Neutrophil (primary cell): ENCODE measurements around the gene SH2D7.

ENCODE experiments used
- H3K27ac ChIP-seq: fragments of 200-600 bp; sonication (generic); 2 replicates; pipeline ENCODE4 v1.5.1; 2016; ENCODE audit warnings: mild to moderate bottlenecking, moderate library complexity
- H3K27me3 ChIP-seq: fragments of 200-600 bp; sonication (generic); 2 replicates; pipeline ENCODE4 v1.6.0; 2016; ENCODE audit warnings: mild to moderate bottlenecking
- H3K36me3 ChIP-seq: fragments of 200-600 bp; sonication (generic); 2 replicates; pipeline ENCODE4 v1.5.1; 2017
- H3K4me1 ChIP-seq, 2 experiments: fragments of 200-600 bp in 1 of 2; sonication (generic) in 1 of 2; 1 replicate in 1 of 2; 2 replicates in 1 of 2; pipeline versions ENCODE4 v1.5.1 to v1.6.1; 2013 to 2016; ENCODE audit warnings: low read depth in 1 of 2, low read length in 1 of 2, mild to moderate bottlenecking in 1 of 2, moderate library complexity in 1 of 2; ENCODE audit not compliant: control insufficient read depth in 1 of 2, insufficient read depth in 1 of 2
- H3K4me3 ChIP-seq, 2 experiments: fragments of 200-600 bp in 1 of 2; sonication (generic) in 1 of 2; 1 replicate in 1 of 2; 2 replicates in 1 of 2; pipeline ENCODE4 v1.5.1; 2013 to 2016; ENCODE audit warnings: low read depth in 1 of 2, low read length in 1 of 2, mild to moderate bottlenecking in 1 of 2, moderate library complexity in 1 of 2
- H3K9me3 ChIP-seq: fragments of 200-600 bp; sonication (generic); 2 replicates; pipeline ENCODE4 v1.5.1; 2016
- TF ChIP-seq, protein P1 (sequence below): fragments of 200-600 bp; sonication (generic); IDR thresholded peaks from 2 replicates; pipeline ENCODE4 v1.5.1; 2016; ENCODE audit warnings: antibody characterized with exemption

The SH2D7 gene

GRCh38 chr15:78076231-78077052 is 15.9 kb upstream of the SH2D7 start:
- Histone ChIP-seq H3K4me3 (peak overlapping the region; percentile 86 to 88), H3K9me3 (no peaks in the 10 kb centered on the region), H3K36me3 (no peaks in the 10 kb centered on the region), H3K4me1 (peaks cover 54 to 64% of the 10 kb centered on the region in 2 experiments), H3K27ac (peak overlapping the region; percentile 93), H3K27me3 (no peaks in the 10 kb centered on the region)
- TF ChIP-seq, protein P1, sequence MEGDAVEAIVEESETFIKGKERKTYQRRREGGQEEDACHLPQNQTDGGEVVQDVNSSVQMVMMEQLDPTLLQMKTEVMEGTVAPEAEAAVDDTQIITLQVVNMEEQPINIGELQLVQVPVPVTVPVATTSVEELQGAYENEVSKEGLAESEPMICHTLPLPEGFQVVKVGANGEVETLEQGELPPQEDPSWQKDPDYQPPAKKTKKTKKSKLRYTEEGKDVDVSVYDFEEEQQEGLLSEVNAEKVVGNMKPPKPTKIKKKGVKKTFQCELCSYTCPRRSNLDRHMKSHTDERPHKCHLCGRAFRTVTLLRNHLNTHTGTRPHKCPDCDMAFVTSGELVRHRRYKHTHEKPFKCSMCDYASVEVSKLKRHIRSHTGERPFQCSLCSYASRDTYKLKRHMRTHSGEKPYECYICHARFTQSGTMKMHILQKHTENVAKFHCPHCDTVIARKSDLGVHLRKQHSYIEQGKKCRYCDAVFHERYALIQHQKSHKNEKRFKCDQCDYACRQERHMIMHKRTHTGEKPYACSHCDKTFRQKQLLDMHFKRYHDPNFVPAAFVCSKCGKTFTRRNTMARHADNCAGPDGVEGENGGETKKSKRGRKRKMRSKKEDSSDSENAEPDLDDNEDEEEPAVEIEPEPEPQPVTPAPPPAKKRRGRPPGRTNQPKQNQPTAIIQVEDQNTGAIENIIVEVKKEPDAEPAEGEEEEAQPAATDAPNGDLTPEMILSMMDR, result no peak

DNA sequence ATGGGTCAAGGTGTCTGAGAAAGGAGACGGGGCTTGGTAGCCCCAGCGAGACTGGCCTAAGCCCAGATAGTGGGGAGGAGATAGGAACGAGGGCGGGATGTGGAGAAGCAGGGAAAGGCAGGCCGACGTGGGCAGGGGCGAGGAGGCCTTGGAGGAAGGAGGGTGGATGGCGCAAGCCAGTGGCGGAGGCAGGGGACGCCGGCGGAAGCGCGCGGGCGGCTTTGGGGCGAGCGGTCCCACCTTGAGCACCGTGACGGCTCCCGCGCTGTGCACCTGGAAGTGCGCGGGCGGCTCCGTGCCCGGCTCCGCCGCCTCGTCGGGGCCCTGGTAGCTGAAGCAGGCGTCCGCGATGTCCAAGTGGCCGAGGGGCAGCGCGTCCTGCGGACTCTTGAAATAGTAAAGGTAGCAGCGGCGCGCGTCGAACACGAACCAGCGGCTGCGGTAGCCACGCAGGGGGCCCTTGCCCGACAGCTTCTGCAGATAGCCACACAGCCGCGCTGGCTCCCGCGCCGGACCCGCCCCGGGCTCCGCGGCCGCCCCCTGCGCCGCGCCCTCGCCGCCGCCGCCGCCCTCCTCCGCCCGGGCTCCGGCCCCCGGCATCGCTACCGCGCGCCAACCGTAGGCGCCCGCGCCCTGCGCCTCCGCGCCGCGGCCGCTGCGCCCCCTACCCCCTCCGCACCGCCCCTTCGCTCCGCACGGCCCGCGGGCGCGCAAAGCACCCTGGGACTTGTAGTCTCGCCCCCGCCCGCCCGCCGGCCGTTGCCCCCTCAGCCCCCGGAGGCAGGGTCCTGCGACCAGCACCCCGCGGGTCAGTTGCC is 15.1 kb upstream of the SH2D7 start, which contains the start of gene TBC1D2B:
TBC1D2B (minus strand) TSS at position 659 of the 818 bp plus-strand sequence; CDS start at position 600, 59 bp downstream.
- TF ChIP-seq, protein P1, result peak; percentile 31
- Histone ChIP-seq H3K9me3 (no peaks in the 10 kb centered on the region), H3K4me3 (peak within 1 kb of the TSS; percentile 86 to 88), H3K36me3 (no peaks in the 10 kb centered on the region), H3K27me3 (no peaks in the 10 kb centered on the region), H3K27ac (peak within 1 kb of the TSS; percentile 93), H3K4me1 (peaks cover 54 to 64% of the 10 kb centered on the region in 2 experiments)

- H3K36me3 ChIP-seq, result no peaks in the 10 kb centered on the region
- peaks cover 54 to 64% of the 10 kb centered on the region in 2 experiments for H3K4me1 ChIP-seq
- H3K4me3 ChIP-seq, result peak overlapping the region; percentile 86 to 88
- H3K27ac ChIP-seq, result peak overlapping the region; percentile 93
- TF ChIP-seq, protein P1, result peak; percentile 3
- no peaks in the 10 kb centered on the region for H3K9me3 ChIP-seq
- no peaks in the 10 kb centered on the region for H3K27me3 ChIP-seq
Observed at GRCh38 chr15:78077871-78078210, 14.5 kb upstream of the SH2D7 start.

DNA sequence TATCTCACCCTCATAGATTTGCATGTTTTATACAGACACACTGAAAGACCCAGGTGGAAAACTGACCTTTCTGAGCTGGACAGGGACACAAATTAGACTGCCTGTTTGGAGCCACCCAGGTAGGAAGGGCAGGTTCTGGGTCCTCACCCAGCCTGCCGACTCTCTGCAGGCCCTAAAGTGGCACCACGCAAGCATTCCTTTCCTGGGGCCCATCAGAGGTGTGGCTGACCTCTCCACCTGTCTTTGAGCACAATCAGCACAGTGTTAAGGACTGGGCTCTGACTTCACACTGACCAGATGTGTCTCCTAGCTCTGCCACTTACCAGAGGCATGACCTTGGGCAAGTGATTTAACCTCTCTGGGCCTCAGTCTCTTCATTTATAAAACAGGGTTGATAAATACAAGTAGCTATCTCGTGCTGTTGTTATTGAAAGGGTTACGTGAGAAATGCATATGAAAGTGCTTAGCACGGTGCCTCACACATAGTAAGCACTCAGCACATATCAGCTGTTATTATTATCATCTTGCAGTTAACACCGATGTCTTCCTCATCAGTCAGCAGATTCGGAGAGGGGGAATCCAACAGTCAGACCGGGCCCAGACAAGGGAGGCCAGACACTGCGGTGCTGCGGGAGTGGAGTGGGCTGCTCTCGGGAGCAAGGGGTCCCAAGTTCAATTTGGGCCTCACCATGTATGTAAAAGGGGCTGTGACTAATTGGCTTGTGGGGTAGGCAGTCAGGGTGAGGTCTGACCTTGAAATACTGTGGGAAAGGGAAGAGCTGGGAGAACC is 12.9 kb upstream of the SH2D7 start:
- TF ChIP-seq, protein P1, result no peak
- H3K36me3 ChIP-seq, result no peaks in the 10 kb centered on the region

GRCh38 chr15:78080088-78080460 is 12.3 kb upstream of the SH2D7 start:
- Histone ChIP-seq H3K36me3 (no peaks in the 10 kb centered on the region), H3K27ac (no peak overlapping the region), H3K4me1 (peaks cover 61 to 64% of the 10 kb centered on the region in 2 experiments), H3K27me3 (no peaks in the 10 kb centered on the region), H3K9me3 (no peaks in the 10 kb centered on the region), H3K4me3 (no peak overlapping the region)
- TF ChIP-seq, protein P1, result no peak

More for the DNA sequence above, 12.9 kb upstream of the SH2D7 start:
- no peaks in the 10 kb centered on the region for H3K9me3 ChIP-seq
- H3K4me3 ChIP-seq, result no peak overlapping the region
- peaks cover 61 to 65% of the 10 kb centered on the region in 2 experiments for H3K4me1 ChIP-seq
- H3K27ac ChIP-seq, result no peak overlapping the region
- H3K27me3 ChIP-seq, result no peaks in the 10 kb centered on the region
